Measurements from ENCODE around the gene STPG3.

Gene STPG3

GRCh38 chr9:137280474-137281344 lies 29.6 kb downstream of the STPG3 start:
- DNase-seq (ENCODE audit: low read depth) = no peak

GRCh38 chr9:137281345-137282116 lies 30.4 kb downstream of the STPG3 start:
- DNase-seq (ENCODE audit: low read depth) = no peak

- DNase-seq (ENCODE audit: low read depth) = no peak
Measured at GRCh38 chr9:137286975-137287383, 35.9 kb downstream of the STPG3 start.

- DNase-seq (ENCODE audit: low read depth) = no peak
Measured at GRCh38 chr9:137293094-137293481, 42.0 kb downstream of the STPG3 start.

- DNase-seq (ENCODE audit: low read depth) = no peak
Measured at GRCh38 chr9:137293482-137294090, 42.5 kb downstream of the STPG3 start.

GRCh38 chr9:137294091-137294680 lies 43.1 kb downstream of the STPG3 start:
- no peak for DNase-seq (ENCODE audit: low read depth)

GRCh38 chr9:137294681-137295237 lies 43.7 kb downstream of the STPG3 start:
- DNase-seq (ENCODE audit: low read depth) = no peak

DNA sequence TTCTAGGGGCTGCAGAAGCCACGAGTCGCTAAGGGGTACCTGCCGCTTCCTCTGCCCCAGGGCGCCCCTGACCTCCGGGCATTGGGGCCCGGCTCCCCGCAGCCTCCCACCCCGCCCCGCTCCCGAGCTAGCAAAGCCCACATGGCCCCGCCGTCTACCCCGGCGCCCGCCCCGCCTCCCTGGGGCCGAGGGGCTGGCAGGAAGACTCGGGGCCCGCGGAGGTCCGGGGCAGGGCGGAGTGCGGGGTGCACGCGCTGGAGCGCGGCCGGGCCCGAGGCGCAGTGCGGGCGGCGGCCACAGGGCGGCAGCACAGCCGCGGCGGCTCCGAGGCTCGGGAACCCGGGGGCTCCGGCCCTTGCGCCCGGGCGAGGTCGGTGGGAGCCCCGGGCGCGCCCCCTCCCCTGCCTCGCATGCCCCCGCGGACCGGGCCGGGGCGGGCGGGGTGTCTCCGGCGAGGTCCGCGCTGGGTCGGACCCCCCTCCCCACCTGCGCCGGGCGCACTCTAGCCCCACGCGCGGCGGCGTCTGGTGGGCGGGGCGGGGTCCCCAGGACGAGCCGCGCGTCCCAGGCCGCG lies 44.2 kb downstream of the STPG3 start:
- DNase-seq (ENCODE audit: low read depth) = no peak

DNA sequence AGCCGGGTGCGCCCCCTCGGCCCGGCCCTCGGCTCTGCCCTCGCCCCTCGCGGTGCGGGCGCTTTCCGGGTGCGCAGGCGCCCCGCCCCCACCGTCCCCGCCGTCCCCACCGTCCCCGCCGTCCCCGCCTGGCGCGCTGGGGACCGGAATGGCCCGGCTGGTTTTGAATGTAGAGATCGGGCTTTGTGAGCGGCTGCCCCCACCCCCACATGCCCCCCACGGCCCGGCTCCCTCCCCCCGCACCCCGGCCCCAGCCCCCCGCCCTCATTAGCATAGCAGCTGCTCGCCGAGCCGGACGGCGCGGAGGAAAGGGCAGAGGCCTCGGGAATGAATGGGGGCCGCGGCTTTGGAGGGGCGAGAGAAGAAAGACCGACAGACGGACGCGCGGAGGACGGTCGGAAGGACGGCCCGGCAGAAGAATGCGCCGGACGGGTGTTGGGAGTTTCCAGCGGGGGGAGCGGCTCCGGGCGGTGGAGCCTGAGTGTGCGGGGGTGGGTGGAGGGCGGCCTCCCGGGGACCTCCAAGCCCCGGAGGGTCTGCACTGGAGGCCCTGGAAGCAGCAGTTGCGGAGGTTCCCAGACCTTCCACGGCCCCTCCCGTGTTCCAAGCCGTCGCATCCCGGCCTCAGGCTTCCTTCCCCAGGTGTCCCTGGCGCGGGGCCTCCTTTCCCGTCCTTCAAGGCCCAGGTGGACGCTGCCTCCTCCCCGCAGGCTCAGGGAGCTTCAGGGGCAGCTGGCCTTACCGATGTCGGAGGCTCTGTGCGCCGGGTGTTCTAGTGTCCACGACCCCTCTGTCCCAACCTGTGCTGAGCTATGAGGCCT lies 45.0 kb downstream of the STPG3 start:
- no peak for DNase-seq (ENCODE audit: low read depth)

- DNase-seq (ENCODE audit: low read depth) = no peak
Measured at GRCh38 chr9:137296670-137297664, 45.9 kb downstream of the STPG3 start.

GRCh38 chr9:137297966-137298365 lies 46.9 kb downstream of the STPG3 start:
- no peak for DNase-seq (ENCODE audit: low read depth)

- DNase-seq (ENCODE audit: low read depth) = no peak
Measured at GRCh38 chr9:137298401-137299202, 47.5 kb downstream of the STPG3 start.

GRCh38 chr9:137299203-137299565 lies 48.1 kb downstream of the STPG3 start:
- no peak for DNase-seq (ENCODE audit: low read depth)

- no peak for DNase-seq (ENCODE audit: low read depth)
Measured at GRCh38 chr9:137299938-137300337, 48.9 kb downstream of the STPG3 start.

GRCh38 chr9:137300567-137301080 lies 49.5 kb downstream of the STPG3 start:
- DNase-seq (ENCODE audit: low read depth) = no peak

- no peak for DNase-seq (ENCODE audit: low read depth)
Measured at GRCh38 chr9:137301081-137301947, 50.2 kb downstream of the STPG3 start.

DNA sequence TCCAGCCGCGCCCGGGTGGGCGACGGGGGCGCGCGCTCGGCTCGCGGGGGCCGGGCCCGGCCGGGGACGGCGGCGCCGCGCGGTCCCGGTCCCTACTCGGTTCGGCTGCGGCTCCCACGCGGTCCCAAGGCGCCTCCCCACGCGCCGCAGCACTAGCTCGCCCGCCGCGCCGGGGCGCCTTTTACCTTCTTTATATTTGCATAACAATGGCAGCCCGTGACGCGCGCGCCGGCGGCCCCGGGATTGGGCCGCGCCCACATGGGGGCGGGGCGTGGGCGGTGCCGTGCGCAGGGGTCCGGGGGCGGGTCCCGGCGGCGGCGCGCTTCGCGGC lies 51.0 kb downstream of the STPG3 start, which contains the start of gene NRARP:
NRARP (minus strand) TSS at position 154 of the 331 bp plus-strand sequence. CDS start 343 bp downstream, outside the sequence.
- DNase-seq (ENCODE audit: low read depth) = peak; percentile 78
